Hepatocyte (in vitro differentiated cells): Measurements from ENCODE around the gene ACY1.

ENCODE experiments used
- CTCF ChIP-seq: fragments of 200-600 bp; sonication (generic); IDR thresholded peaks from 2 replicates; pipeline ENCODE4 v1.5.1; 2016; ENCODE audit warnings: antibody characterized with exemption, mild to moderate bottlenecking; ENCODE audit not compliant: poor library complexity
- EZH2 ChIP-seq: fragments of 200-600 bp; sonication (generic); IDR thresholded peaks from 2 replicates; pipeline ENCODE4 v1.6.1; 2016; ENCODE audit warnings: antibody characterized with exemption, mild to moderate bottlenecking, borderline replicate concordance
- EZH2phosphoT487 ChIP-seq: fragments of 200-600 bp; sonication (generic); IDR thresholded peaks from one replicate; pipeline ENCODE4 v1.6.1; 2018; ENCODE audit warnings: antibody characterized with exemption, mild to moderate bottlenecking, low read depth, moderate library complexity; ENCODE audit not compliant: unreplicated experiment, severe bottlenecking

- TF ChIP-seq CTCF (no peak), EZH2 (no peak), EZH2phosphoT487 (no peak)
These were observed 39.6 kb upstream of the ACY1 start for GRCh38 chr3:51943451-51944391.
